NCI-H1048 (cell line): ENCODE measurements around the gene SRCAP.
A peak's percentile ranks its signal among the peaks of the same experiment; 100 is the strongest.

Source experiments
- DNase-seq: peaks from one replicate; lab custom pipeline; 2025; lab: John Stamatoyannopoulos, UW

The SRCAP gene

DNA sequence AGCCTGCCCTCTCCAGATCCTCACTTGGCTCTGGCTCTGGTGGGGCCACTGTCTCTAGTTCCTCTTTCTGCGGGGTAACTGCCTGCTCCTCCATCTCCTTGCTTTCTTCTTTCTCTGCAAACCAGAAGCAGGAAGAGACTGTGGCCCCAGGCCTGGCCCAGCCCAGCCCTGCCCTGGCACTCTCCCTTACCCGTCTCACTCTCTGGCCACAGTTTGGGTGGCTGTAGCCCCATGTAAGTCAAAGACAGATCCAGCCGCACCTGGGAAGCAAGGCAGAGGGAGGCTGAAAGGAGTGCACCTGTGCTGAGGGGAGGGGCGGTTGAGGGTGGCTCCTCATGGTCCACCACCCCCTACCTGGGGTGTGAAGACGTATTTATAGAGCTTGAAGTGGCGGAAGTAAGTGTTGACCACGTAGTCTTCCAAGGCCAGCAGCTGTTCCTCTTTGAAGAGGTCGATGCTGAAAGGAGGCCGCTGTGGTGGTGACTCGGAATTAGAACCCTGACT is 60.1 kb downstream of the SRCAP start:
- DNase-seq: no peak

DNA sequence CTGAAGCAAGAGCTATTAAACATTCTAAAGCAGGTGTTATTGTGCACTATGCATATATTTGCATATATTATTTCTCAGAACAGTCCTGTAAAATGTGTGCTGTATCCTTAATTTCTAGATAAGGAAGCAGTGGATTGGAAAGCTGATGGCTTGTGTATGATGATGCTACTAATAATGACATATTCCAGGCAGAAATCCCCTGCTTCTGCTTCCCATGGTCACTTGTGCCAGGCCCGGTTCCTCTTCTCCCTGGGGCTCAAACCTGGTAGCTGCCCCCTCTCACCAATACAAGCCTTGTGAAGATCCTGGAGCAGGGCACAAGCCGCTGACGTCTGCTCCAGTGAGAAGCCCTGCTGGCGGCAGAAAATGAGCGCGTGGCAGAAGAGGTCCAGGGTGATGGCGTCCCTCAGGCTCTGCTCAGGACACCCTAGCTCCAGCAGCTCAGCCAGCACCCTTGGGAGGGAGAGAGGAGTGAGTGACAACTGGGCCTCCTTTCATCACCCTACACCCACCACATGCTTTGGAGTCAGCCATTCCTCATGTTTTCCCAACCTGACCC is 61.1 kb downstream of the SRCAP start:
- no peak for DNase-seq

GRCh38 chr16:30760577-30761426 is 61.8 kb downstream of the SRCAP start:
- DNase-seq: no peak

DNA sequence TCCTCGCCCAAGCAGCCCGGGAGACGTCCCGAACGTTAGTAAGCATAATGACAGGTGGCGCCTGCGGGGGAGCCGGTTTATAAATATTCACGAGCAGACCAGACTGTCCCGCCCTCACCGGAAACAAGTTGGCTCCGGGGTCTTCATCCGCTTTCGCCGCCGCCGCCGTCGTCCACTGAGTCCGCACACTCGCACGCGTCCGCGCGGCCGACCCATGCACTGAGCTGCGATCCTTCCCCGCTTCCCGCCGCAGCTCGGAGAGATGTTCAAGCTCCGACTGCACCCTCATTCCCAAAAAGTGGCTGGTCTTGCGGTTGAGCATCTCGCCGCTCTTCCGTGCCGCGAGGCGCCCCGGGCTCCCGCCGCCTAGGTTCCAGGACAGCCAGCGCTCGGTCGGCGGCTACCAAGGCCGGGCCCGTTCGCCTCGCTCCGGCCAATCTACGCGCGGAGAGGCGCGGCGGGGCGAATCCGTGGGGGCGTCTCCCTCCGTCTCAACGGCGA is 62.5 kb downstream of the SRCAP start:
- no peak for DNase-seq

GRCh38 chr16:30761928-30762902 is 63.2 kb downstream of the SRCAP start, which contains the start of the genes CFAP119 and RNF40:
Gene CFAP119, minus strand, starts transcription at chr16:30762062. Its CDS starts 314 bp downstream, at chr16:30761748.
Gene RNF40, plus strand, starts transcription at chr16:30762322. Its CDS starts 224 bp downstream, at chr16:30762546.
- peak; percentile 86 for DNase-seq

DNA sequence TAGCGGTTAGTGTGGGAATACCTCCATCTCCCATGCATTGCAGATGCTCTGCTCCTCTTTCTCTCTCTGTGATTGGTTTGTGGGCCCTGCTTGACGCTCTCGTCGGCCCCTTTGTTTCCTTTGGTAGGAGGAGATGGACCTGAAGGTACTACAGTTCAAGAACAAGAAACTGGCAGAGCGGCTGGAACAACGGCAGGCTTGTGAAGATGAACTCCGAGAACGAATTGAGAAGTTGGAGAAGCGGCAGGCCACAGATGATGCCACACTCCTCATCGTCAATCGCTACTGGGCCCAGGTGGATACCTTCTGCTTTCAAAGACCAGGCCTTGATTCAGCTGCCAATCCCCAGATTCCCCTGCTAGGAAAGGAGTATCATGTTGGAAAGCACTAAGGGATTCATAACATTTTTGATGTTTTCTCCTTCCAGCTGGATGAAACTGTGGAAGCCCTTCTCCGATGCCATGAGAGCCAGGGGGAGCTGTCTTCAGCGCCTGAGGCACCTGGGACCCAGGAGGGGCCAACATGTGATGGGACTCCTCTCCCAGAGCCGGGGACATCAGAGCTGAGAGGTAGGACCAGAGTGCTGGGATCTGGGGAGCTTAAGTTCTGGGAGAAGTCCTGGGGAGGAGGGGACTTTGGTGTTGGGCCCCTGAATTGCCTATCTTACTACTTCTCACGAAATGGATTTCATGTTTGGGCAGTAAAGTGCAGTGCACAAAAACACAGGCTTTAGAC is 64.2 kb downstream of the SRCAP start:
- DNase-seq: no peak

DNA sequence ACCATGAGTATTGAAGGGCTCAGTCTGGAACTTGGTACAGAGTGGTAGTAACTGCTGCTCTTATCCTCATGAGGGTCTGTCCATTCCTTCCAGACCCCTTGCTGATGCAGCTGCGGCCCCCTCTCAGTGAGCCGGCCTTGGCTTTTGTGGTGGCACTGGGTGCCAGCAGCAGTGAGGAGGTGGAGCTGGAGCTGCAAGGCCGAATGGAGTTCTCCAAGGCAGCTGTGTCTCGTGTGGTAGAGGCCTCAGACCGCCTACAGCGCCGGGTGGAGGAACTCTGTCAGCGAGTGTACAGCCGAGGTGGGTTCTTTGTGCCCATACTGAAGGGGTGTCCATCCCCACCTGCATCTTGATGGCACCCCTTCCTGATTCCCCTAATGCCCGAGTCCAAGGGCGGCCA is 65.1 kb downstream of the SRCAP start:
- DNase-seq: no peak

DNA sequence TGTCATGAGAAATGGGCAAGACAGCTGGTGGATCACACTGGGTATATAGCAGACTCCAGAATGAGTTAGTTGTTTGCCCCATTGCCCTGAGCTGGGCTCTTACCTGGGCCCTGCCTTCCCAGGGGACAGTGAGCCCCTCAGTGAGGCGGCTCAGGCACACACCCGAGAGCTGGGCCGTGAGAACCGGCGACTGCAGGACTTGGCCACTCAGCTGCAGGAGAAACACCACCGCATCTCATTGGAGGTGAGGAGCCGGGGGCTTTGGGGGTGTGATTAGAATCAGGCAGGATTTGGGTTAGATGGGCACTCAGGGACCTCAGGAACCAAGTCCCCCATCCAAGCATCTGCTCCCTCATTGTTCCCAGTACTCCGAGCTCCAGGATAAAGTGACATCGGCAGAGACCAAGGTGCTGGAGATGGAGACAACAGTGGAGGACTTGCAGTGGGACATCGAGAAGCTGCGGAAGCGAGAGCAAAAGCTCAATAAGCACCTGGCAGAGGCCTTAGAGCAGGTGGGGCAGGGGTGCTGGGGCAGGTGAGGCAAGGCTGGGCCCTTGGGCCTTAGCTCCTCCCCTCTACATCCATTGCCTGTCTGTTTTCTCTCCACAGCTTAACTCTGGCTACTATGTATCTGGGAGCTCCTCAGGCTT is 66.0 kb downstream of the SRCAP start:
- DNase-seq: no peak

DNA sequence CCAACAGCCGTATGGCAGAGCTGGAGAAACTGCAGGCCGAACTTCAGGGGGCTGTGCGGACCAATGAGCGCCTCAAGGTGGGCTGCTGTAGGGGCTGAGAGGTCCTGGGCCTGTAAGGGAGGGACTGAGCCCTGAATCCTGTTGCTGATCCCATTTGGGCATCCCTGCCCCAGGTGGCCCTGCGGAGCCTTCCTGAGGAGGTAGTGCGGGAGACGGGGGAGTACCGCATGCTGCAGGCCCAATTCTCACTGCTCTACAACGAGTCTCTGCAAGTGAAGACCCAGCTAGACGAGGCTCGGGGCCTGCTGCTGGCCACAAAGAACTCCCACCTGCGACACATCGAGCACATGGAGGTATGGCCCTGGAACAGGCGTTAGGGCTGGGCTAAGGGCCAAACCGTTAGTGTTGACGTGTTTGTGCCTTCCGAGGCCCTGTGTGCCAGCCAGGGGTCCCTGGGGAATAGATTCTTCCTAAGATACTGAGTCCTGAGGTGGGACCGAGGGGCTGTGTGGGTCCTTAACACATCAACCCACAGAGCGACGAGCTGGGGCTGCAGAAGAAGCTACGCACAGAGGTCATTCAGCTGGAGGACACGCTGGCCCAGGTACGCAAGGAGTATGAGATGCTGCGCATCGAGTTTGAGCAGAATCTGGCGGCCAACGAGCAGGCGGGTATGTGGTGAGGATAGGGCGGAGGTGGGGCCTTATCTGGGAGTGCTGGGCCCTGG is 67.4 kb downstream of the SRCAP start:
- no peak for DNase-seq

DNA sequence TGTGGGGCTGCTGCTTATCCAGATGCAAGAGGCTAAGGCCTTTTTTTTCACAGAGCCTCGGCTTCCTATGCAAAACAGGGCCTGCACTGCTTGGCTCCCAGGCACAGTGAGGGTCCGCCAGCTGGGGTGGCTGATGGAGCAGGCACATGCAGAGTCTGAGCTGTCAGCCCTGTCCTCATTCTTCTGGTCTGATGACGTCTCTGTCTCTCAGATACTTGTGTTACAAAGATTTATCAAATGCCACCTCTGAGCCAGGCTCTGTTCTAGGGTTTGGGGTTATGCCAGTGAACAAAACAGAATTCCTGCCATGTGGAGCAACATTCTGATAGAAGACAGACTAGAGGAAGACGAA is 67.9 kb downstream of the SRCAP start:
- DNase-seq: no peak

GRCh38 chr16:30767767-30768465 is 68.9 kb downstream of the SRCAP start:
- DNase-seq: no peak

GRCh38 chr16:30768583-30769181 is 69.7 kb downstream of the SRCAP start:
- DNase-seq: no peak

DNA sequence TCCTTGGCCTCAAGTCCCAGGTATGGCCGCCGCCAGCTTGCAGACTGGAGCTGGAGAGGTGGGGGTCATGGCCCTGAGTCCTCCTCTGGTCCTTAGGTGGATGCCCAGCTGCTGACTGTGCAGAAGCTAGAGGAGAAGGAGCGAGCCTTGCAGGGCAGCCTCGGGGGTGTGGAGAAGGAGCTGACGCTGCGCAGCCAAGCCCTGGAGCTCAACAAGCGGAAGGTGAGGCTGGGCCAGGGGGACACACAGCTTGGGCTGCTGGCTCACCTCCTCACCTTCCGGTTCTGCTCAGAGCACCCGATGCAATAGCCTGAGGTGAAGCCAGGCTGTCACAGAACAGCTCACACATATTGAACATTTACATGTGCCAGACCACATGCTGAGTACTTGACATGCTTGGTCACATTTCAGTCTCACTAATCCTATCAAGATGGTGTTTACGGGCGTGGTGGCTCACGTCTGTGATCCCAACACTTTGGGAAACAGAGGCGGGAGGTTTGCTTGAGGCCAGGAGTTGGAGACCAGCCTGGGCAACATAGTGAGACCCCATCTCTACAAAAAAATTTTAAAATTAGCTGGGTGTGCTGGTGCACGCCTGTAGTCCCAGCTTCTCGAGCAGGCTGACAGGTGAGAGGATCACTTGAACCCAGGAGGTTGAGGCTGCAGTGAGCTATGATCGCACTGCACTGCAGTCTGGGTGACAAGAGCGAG is 70.6 kb downstream of the SRCAP start:
- no peak for DNase-seq

GRCh38 chr16:30771726-30772125 is 72.8 kb downstream of the SRCAP start:
- no peak for DNase-seq

GRCh38 chr16:30773826-30774225 is 74.9 kb downstream of the SRCAP start:
- no peak for DNase-seq

GRCh38 chr16:30774367-30775130 is 75.6 kb downstream of the SRCAP start:
- no peak for DNase-seq

DNA sequence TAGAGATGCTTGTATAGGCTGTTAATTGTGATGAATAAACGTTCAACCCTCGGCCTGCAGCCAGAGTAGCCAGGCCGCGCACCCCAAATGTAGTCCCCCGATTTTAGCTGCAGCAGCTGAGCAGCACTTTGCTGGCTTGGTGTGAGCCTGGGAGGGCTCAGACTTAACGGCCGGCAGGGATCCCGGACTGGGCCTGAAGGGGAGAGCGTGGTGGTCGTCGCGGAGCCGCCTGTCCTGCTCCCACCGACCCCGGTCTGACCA is 76.1 kb downstream of the SRCAP start:
- no peak for DNase-seq
